GM12878 (cell line): ENCODE data around the gene CAPN10. TPM values are rescaled to one million over a fixed set of nuclear protein-coding genes. Genes with fewer than 3 reads are reported as not detected.

Experiments used
- ATAC-seq: fragments of 200-7000 bp; cut with Tn5 transposase; 3 replicates; pipeline ENCODE4 v1.9.1; 2020; ENCODE audit warnings: mild to moderate bottlenecking, moderate library complexity
- BruUV-seq: library from RNA; stranded (reverse); fragments of 400-500 nt; replicated peaks from 2 replicates; lab custom pipeline; 2021; lab: Mats Ljungman, UMichigan
- CTCF ChIA-PET: fragments of 300-600 bp; sonication (Branson Sonifier 250); formaldehyde crosslinking; extraction: SDS; loops from one replicate; lab custom pipeline; 2021; ENCODE audit warnings: inconsistent platforms; lab: Yijun Ruan, JAX
- POLR2A ChIA-PET: fragments of 350-600 bp; formaldehyde crosslinking; extraction: SDS; loops from one replicate; lab custom pipeline; 2021; ENCODE audit warnings: inconsistent platforms; lab: Charles Lee
- RAD21 ChIA-PET: fragments of 300-600 bp; sonication (Branson Sonifier 250); formaldehyde crosslinking; loops from one replicate; lab custom pipeline; 2023; ENCODE audit warnings: antibody characterized with exemption; ENCODE audit not compliant: unreplicated experiment; lab: Charles Lee
- SMC1A ChIA-PET: fragments of 300-600 bp; sonication (Branson Sonifier 250); formaldehyde crosslinking; loops from one replicate; lab custom pipeline; 2023; ENCODE audit not compliant: unreplicated experiment, uncharacterized antibody; lab: Charles Lee
- DNase-seq: peaks from one replicate; pipeline ENCODE4 v3.0.0-alpha.2; 2011; ENCODE audit warnings: low read depth, low spot score
- FAIRE-seq: peaks from 3 replicates; lab custom pipeline; 2011; peaks lifted over from hg19 to GRCh38; lab: Jason Lieb, UNC
- H2AFZ ChIP-seq: 2 replicates; pipeline ENCODE4 v1.6.0; 2011; ENCODE audit warnings: low read depth, low read length, control low read depth; ENCODE audit not compliant: control insufficient read depth
- H3K27ac ChIP-seq: 2 replicates; pipeline ENCODE4 v1.5.1; 2011; ENCODE audit warnings: control low read depth; ENCODE audit not compliant: control insufficient read depth, insufficient read depth
- H3K27me3 ChIP-seq, 2 experiments: replicated peaks in 1 of 2; 2 replicates each; pipeline versions ENCODE4 v1.6.0 to v1.6.1; 2011; ENCODE audit warnings: low read length in 1 of 2; ENCODE audit not compliant: control insufficient read depth in 2 of 2, insufficient read depth in 2 of 2
- H3K36me3 ChIP-seq, 2 experiments: 2 replicates each; pipeline ENCODE4 v1.5.1; 2011; ENCODE audit warnings: low read length in 1 of 2; ENCODE audit not compliant: control insufficient read depth in 2 of 2, insufficient read depth in 2 of 2
- H3K4me1 ChIP-seq: 2 replicates; pipeline ENCODE4 v1.6.1; 2011; ENCODE audit warnings: mild to moderate bottlenecking, low read length, moderate library complexity, mixed read lengths; ENCODE audit not compliant: control insufficient read depth, insufficient read depth
- H3K4me2 ChIP-seq: 2 replicates; pipeline ENCODE4 v1.6.0; 2011; ENCODE audit warnings: control low read depth; ENCODE audit not compliant: control insufficient read depth, insufficient read depth
- H3K4me3 ChIP-seq: fragments of 200-600 bp; sonication (generic); 2 replicates; pipeline ENCODE4 v1.5.1; 2016
- H3K79me2 ChIP-seq: 2 replicates; pipeline ENCODE4 v1.6.0; 2011; ENCODE audit warnings: low read length; ENCODE audit not compliant: control insufficient read depth, insufficient read depth
- H3K9ac ChIP-seq: 2 replicates; pipeline ENCODE4 v1.8.0; 2011; ENCODE audit warnings: low read length, control low read depth, mixed read lengths; ENCODE audit not compliant: control insufficient read depth, insufficient read depth
- H3K9me3 ChIP-seq: replicated peaks from 3 replicates; pipeline ENCODE4 v1.5.1; 2011; ENCODE audit warnings: mild to moderate bottlenecking, low read length; ENCODE audit not compliant: control insufficient read depth, insufficient read depth
- H4K20me1 ChIP-seq: 2 replicates; pipeline ENCODE4 v1.6.0; 2011; ENCODE audit not compliant: control insufficient read depth, insufficient read depth
- IRF4 ChIP-seq: IDR thresholded peaks from 2 replicates; pipeline ENCODE4 v1.6.1; 2011; ENCODE audit warnings: low read depth, low read length
- WGBS: methylation state at CpG from one replicate; pipeline ENCODE4 v1.1.6; 2016; ENCODE audit warnings: low lambda C conversion rate; ENCODE audit not compliant: insufficient replicate concordance, insufficient coverage; ENCODE audit errors: missing lambda C conversion rate; 5-methylcytosine and 5-hydroxymethylcytosine counted together
- in situ Hi-C: fragments of 300-500 bp; cut with MboI; formaldehyde crosslinking; loops from 9 replicates; pipeline ENCODE4 v1.14.3; 2018; ENCODE audit warnings: mixed read lengths
- intact Hi-C: fragments of 100-400 bp; cut with micrococcal nuclease; formaldehyde crosslinking; loops from one replicate; pipeline ENCODE4 v1.14.2; 2022; ENCODE audit not compliant: unreplicated experiment
- polyA plus RNA-seq, 11 experiments: library from polyadenylated mRNA; depleted of rRNA in 4 of 11; unstranded in 6 of 11; stranded (reverse) in 5 of 11; fragments of >200 nt; fragmentation: Nextera tagmentation in 4 of 11; fragmentation: Illumina TruSeq in 1 of 11; extraction: Ambion mirVana in 4 of 11; extraction: Trizol in 1 of 11; gene quantifications; 1 replicate in 1 of 11; 2 replicates in 10 of 11; pipeline versions ENCODE4 v1.2.1 to v1.2.3, GENCODE V29; 2011 to 2016; ENCODE audit warnings: inconsistent platforms in 2 of 11, missing spikeins in 2 of 11, low read depth in 1 of 11
- total RNA-seq, 4 experiments: library from RNA; depleted of rRNA in 3 of 4; stranded (reverse); fragments of >200 nt in 3 of 4; fragmentation: Illumina TruSeq in 1 of 4; extraction: Trizol in 1 of 4; gene quantifications; 2 replicates each; pipeline versions ENCODE4 v1.2.1 to v1.2.3, GENCODE V29; 2013 to 2021
- TF ChIP-seq, protein P1 (sequence below): IDR thresholded peaks from 2 replicates; pipeline ENCODE4 v1.6.1; 2011; ENCODE audit warnings: borderline replicate concordance, low read depth, mild to moderate bottlenecking, moderate library complexity, low read length; ENCODE audit not compliant: insufficient read depth, poor library complexity, severe bottlenecking
- TF ChIP-seq, protein P2 (sequence below): IDR thresholded peaks from 2 replicates; pipeline ENCODE4 v1.6.1; 2011; ENCODE audit warnings: low read depth, mild to moderate bottlenecking, low read length, moderate library complexity, borderline replicate concordance; ENCODE audit errors: extremely low read depth

The CAPN10 gene
- total and polyA plus RNA-seq, 10 of the 15 experiments (the other 5 are each of a cell fraction or from before 2014, with no cell fraction given), result 0.37 to 40.6 (median 17.5) TPM

DNA sequence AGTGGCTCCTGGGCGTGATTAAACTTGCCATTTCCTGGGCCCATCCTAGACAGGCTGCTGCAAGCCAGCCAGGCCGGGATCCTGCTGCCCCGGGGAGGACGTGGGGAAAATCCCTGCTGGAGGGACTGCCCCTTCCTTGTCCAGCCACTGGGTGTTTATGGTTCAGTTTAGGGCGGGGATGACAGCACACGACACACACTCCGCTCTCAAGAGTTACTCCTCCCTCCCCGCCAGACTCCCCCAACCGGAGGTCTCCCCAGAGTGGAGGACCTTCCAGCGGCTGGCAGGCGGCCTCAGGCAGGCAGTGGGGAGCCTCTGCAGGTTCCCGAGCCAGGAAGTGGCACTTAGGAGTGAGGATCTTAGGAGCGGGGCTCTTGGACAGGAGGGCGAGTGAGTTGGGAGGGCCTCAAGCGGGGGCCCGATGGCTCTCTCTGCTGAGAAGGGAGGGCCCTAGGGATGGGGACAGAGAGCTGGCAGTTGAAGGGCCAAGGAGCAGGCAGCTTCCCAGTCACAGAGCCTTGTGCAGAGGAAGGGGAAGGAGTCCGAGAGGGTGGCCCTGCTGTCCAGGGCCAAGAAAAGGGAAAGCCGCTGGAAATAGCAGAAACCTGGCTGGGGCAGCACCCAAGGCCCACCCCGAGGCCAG lies 33.1 kb downstream of the CAPN10 start:
- FAIRE-seq, result no peak
- ChIA-PET CTCF (no interaction called here), POLR2A (interaction anchor here (0.6 kb wide), 1 partner anchor 46 kb away, joined by 3 read pairs; no protein-coding TSS in a partner anchor), RAD21 (no interaction called here), SMC1A (no interaction called here)
- H4K20me1 ChIP-seq, result no peaks in the 10 kb centered on the region
- no peaks in the 10 kb centered on the region for H3K27me3 ChIP-seq
- intact Hi-C loops (loop anchor here (2.0 kb wide), 2 partner anchors 33 to 59 kb away; partner anchors contain the start of genes CAPN10 and DUSP28), in situ Hi-C loops (no loop called here)
- no peak overlapping the region for H3K9ac ChIP-seq
- TF ChIP-seq, protein P1, sequence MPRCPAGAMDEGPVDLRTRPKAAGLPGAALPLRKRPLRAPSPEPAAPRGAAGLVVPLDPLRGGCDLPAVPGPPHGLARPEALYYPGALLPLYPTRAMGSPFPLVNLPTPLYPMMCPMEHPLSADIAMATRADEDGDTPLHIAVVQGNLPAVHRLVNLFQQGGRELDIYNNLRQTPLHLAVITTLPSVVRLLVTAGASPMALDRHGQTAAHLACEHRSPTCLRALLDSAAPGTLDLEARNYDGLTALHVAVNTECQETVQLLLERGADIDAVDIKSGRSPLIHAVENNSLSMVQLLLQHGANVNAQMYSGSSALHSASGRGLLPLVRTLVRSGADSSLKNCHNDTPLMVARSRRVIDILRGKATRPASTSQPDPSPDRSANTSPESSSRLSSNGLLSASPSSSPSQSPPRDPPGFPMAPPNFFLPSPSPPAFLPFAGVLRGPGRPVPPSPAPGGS, result peak; percentile 12
- TF ChIP-seq, protein P2, sequence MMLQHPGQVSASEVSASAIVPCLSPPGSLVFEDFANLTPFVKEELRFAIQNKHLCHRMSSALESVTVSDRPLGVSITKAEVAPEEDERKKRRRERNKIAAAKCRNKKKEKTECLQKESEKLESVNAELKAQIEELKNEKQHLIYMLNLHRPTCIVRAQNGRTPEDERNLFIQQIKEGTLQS, result no peak
- TF ChIP-seq IRF4, result no peak
- no peak overlapping the region for H3K4me2 ChIP-seq
- H2AFZ ChIP-seq, result no peak overlapping the region
- H3K27ac ChIP-seq, result no peak overlapping the region
- H3K79me2 ChIP-seq, result no peaks in the 10 kb centered on the region
- peaks cover 12% of the 10 kb centered on the region for H3K9me3 ChIP-seq
- WGBS, result 57% methylated on average over 19 of the region's 19 CpGs
- BruUV-seq, result no TSS peak
- no peak overlapping the region for H3K4me3 ChIP-seq
- DNase-seq, result no peak
- H3K4me1 ChIP-seq, result peaks cover 33% of the 10 kb centered on the region
- ATAC-seq, result no peak
- H3K36me3 ChIP-seq, result no peaks in the 10 kb centered on the region
